ENCODE data around the gene MYH14.

- no peak for TF ChIP-seq CTCF (IDR thresholded peaks at IDR 0.05)
- no peak for TF ChIP-seq EZH2 (IDR thresholded peaks at IDR 0.05)
These were observed 11.5 kb downstream of the MYH14 start for GRCh38 chr19:50214699-50215543.

Data from neural progenitor cell (in vitro differentiated cells).